Central memory CD4-positive, alpha-beta T cell (primary cell): ENCODE data around the gene FAM171A2.
"Not testable (repeated sequence)": the region's sequence is repeated elsewhere in the genome, so short reads cannot be mapped to it uniquely, and the experiment has no call there.

Experiments
- DNase-seq: peaks from one replicate; pipeline ENCODE4 v3.0.0; 2022

The FAM171A2 gene

DNA sequence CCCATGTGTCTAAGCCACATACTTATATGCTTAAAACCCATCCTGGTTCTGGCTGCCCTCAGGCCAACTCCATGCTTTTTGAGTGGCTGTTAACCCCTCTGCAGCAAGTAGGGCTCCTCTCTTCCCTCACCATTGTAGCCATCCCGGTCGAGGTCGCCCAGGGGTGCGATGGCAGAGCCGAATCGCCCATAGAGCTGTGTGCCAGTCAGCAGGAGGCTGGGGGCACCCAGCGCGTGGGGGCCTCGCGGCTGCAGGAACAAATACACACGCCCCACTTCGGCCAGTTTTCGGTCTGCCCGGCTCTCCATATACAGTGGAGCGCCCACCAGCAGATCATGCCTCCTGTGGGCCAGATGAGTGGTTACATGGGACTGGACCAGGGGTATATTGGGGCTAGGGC lies 19.7 kb upstream of the FAM171A2 start:
- no peak for DNase-seq

DNA sequence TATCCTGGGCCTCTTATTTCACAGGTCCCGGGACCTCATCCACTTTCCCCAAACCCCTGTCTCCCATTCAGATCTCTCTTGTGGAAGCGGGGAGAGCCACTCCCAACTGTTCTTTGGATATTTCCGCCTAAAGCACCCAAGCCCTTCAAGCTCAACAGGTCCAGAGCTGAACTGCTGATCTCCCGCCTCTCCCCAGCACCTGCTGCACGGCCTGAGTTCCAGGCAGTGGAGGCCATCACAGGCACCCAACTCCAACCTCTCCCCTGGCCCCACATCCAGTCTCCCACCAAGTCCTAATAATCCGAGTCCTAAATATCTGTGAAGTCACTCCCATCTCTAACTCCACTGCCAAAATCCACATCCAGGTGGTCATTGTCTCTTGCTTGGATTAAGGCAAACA lies 19.3 kb upstream of the FAM171A2 start:
- DNase-seq = no peak

DNA sequence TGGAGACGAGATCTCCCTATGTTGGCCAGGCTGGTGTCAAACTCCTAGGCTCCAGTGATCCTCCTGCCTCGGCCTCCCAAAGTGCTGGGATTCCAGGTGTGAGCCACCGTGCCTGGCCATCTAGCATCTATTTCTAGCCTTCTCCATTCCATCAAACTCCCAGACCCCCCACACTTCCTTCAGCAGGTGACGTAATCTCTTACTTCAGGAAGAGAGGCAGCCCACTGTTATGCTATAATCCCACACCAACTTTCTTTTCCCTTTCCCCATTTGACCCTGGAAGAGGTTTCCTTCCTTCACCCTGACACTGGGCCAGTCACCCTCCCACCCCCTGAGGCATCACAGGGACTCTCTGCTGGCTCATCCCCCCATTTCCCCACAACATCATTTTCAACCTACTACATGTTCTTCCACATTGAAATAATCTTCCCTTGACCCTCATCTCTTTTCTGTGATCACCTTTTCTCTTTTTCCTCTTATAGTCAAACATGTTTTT lies 18.2 kb upstream of the FAM171A2 start:
- DNase-seq = no peak

DNA sequence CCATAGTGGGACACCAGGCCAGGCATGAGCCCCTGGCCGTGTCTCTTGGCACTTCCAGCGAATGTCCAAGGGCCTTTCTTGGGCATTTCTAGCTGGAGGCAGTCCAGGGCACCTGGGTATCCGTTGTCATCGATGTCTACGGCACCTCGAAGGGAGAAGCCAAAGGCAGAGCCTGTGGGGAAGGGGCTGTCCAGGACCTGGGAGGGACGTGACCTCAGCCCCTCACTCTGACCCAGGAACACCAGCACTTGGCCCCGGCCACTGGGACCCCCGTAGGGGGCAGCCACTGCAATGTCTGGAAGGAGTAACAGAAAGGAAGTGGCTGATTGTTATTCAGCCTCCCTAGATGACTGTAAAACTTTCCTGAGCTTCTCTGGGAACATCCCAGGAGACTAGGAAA lies 17.1 kb upstream of the FAM171A2 start:
- DNase-seq = no peak

DNA sequence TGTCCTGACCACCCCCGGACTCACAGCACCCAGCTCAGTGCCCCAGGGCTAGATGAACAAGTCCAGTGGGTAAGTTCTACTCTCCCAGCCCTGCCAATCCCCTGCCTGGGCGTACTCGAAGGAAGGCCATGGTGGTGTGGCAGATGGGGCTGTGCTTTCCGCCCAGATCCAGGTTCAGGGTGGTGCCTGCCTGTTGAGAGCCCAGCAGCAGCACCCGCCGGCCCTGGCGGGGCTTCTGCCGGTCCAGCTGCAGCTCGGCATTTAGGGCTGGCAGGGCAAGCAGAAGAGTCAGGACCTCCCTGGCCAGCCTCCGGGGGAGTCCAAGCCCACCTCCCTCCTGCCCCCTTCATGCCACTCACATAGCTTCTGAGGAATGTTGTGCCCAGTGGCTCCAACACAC lies 16.2 kb upstream of the FAM171A2 start:
- no peak for DNase-seq

DNA sequence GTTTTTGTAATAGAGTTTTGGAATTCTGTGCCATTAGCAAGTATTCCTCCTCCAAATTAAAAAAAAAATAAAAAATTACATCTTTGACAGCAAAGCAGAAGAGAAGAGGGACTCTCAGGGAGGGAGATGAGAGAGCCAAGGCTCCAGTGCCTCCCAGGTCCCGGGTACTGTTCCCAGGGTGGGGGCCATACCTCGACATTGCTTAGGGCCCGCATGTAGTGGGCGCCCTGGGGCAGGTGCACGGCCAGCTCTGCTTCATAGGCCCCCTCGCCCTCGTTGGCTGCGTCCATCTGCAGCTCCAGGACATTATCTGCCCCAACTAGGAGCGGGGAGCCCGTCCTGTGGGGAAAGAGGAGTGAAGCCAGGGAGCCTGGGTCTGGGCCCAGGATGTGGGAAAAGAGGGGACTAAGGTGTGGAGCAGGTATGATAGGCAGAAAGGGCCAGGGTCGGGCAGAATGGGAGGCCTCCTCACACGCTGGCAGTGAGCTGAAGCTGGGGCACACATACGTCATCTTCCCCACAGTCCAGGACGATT lies 14.6 kb upstream of the FAM171A2 start:
- no peak for DNase-seq

DNA sequence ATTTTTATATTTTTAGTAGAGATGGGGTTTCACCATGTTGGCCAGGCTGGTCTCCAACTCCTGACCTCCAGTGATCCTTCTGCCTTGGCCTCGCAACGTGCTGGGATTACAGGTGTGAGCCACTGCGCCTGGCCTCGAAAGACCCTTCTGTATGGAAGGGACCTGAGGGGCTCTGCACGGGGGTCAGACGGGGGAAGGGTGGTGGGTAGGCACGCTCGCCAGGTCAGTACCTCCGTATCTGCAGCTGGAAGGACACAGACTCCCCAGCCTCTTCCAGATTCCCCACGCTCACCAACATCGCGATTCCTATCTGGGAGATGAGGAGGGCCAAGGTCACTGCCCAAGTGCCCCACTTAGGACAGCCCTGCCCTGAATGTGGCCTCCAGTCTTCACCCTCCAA lies 13.1 kb upstream of the FAM171A2 start:
- no peak for DNase-seq

DNA sequence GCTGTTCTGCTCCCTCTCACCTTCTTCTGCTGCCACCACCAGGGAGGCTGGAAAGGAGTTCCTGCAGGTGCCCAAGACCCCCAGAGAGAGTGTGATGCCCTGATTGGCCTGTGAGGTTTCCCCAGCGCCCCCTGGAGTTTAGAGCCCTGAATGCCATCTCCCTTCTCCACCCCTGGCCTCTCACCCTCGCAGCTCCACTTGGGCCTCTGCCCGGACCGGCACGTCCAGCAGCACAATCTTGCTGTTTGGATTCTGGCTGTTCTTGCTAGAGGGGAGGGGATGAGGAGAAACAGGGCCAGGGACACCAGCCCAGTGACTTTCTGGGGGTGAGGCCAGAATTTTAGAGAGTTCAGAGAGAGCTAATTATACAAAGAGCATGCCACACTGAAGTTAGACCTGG lies 12.5 kb upstream of the FAM171A2 start:
- DNase-seq = no peak

DNA sequence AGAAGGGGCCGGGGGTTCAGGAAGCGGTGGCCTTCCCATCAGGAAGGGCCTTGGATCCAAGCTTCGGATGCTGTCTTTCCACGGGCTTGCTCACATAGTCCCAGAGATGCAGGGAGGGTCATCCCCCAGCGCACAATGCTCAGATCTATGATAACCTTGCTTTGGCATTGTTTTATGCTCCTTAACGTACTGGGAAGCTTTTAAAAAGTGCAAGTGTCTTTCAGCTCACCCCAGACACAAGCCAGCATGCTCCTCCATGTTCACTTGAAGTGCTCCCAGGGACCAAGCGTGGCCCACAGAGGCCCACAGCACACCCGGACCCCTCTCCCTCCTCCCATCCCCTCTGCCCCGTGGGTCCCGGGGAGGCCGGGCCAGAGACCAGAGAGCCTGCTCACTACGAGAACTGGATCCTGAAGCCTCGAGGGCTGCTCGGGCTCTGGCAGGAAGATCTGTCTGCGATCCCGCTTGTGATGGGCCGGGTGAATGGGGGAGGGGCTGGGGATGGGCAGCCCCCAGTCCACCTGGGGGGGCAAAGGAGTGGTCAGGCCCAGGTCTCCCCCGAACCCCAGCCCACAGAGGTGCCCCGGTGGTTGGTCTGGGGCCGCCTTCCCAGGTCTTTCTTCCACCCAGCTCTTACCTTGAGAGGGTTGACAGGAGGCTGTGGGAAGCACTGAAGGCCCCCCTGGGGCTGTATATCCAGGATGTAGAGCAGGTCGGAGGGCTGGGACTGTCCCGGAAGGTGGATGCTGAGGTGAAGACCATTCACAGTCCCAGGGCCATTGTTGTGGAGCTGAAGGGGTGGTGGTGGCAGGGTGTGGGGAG lies 11.8 kb upstream of the FAM171A2 start:
- no peak for DNase-seq

DNA sequence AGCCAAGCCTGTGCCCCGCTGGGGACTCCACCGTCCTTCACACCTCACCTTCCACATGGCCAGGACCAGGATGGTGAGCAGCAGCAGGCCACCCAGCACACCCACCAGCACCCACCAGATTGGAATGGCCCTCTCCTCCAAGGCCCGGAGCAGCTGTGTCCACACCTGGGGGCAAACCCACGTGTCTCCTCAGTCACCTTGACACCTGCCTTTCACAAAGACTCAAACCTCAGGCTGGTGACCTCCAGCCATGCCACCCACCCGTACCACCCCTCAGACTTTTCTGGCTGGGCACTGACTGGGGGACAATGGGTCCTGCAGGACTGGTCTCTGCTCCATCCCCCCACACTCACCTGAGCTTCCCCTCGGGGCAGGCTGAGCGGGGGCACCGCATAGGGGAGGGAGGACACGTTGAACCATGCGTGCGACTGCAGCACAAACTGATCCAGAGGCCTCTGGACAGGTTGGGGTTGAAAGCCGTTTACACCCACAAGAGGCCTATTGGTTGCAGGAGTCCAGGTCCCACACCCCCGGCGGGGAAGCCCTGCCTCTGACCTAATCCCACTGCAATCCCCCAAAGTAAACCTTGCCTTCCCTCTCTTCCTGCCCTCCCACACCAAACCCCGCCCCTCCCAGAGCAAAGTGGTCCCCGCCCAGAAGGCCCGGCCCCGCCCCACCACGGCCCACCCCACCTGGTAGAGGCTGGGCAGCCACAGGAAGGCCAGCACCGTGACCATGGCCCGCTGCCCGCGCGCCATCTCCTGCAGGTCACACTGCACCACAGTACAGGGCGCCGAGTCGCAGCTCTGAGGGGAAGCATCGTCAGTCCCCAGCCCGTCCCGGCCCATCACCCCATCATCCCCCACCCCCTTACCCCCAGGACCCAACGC lies 10.9 kb upstream of the FAM171A2 start:
- no peak for DNase-seq

DNA sequence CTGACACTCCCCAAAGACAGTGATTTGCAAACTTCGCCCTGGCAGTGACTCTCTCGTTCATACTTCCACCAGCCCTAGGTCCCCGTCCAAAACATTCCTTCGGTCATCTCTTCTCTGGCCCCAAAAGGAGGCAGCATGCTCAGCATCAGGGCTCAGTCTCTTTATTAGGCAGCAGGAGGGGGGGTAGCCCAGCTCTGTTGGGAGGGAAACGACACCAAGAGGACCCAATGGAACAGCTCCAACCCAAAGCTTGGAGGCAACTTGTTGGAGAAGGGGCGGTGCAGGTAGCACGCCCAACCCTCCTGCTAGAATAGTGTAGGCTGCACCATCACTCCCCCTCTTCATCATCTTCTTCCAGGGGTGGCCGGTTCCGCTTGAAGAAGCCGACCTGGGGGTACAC lies 8.4 kb upstream of the FAM171A2 start:
- no peak for DNase-seq

DNA sequence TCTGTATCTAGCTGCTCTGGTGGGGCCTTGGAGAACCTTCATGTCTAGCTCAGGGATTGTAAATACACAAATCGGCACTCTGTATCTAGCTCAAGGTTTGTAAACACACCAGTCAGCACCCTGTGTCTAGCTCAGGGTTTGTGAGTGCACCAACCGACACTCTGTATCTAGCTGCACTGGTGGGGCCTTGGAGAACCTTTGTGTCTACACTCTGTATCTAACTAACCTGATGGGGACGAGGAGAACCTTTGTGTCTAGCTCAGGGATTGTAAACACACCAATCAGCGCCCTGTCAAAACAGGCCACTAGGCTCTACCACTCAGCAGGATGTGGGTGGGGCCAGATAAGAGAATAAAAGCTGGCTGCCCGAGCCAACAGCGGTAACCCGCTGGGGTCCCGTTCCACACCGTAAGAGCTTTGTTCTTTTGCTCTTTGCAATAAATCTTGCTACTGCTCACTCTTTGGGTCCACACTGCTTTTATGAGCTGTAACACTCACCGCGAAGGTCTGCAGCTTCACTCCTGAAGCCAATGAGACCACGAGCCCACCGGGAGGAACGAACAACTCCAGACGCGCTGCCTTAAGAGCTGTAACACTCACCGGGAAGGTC lies 5.9 kb upstream of the FAM171A2 start:
- not testable (repeated sequence) for DNase-seq

DNA sequence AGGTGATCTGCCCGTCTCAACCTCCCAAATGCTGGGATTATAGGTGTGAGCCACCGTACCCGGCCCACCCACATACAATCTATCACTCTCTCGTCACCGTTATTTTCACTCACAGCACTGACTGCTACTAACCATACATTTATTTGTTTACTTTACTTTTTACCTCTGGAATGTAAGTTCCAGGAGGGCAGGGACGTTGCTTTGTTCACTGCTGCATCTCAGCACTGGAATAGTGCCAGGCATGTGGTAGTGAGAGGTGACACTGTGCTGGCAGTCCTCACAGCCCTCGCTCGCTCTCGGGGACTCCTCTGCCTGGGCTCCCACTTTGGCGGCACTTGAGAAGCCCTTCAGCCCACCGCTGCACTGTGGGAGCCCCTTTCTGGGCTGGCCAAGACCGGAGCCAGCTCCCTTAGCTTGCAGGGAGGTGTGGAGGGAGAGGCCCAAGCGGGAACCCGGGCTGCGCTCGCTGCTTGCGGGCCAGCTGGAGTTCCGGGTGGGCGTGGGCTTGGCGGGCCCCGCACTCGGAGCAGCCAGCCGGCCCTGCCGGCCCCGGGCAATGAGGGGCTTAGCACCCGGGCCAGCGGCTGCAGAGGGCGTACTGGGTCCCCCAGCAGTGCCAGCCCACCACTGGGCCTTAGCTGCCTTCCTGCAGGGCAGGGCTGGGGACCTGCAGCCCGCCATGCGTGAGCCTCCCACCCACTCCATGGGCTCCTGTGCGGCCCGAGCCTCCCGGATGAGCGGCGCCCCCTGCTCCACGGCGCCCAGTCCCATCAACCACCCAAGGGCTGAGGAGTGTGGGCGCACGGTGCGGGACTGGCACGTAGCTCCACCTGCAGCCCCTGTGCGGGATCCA lies 5.0 kb upstream of the FAM171A2 start:
- not testable (repeated sequence) for DNase-seq

DNA sequence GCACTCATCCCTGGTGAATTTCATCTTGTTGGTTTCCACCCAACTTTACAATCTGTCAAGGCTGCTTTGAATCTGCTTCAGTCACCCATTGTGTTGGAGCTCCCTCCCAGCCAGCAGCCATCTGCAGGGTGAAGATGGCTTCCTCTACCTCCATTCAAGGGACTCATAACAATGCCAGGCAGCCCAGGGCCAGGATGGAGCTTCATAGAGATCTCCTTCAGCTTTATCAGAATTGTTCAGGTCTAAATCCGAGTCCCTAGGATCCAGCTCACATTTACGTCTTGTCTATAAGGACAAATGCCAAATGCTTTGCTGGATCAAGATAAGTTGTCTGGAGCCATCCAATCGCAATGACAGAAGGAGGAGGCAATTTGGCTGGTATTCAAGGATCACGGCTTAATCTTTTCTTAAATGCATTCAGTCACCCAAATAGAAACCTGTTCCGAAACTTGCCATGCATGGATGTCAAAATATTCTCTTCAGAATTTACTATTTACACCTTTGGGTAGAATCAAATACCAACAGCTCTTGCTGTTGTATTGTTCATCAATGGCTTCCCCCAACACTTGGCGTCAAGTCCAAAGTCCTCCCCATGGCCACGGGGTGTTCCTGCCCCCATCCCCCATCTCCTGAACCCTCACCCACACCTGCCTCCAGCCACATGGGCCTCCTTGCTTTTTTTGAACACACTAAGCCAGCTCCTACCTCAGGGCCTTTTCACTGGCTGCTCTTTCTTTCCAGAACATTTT lies 3.8 kb upstream of the FAM171A2 start:
- no peak for DNase-seq

DNA sequence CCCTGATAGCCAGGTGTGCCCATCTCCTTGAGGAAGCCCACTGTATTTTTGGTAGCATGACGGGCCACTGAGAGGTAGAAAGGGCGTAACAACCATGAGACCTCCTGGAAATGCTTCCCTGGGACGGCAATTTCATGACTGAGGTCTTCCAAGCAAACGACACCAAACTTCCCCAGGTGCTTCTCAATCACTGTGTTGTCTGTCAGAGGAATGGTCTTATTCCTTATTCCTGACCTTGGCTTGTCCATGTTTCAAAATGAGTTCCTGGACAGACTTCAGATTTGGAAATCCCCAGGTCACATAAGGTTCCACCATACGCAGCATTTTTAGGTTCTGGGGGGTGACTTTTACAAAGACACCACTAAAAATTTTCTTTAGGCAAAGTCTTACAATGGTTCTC lies 1.4 kb upstream of the FAM171A2 start:
- DNase-seq = not testable (repeated sequence)

DNA sequence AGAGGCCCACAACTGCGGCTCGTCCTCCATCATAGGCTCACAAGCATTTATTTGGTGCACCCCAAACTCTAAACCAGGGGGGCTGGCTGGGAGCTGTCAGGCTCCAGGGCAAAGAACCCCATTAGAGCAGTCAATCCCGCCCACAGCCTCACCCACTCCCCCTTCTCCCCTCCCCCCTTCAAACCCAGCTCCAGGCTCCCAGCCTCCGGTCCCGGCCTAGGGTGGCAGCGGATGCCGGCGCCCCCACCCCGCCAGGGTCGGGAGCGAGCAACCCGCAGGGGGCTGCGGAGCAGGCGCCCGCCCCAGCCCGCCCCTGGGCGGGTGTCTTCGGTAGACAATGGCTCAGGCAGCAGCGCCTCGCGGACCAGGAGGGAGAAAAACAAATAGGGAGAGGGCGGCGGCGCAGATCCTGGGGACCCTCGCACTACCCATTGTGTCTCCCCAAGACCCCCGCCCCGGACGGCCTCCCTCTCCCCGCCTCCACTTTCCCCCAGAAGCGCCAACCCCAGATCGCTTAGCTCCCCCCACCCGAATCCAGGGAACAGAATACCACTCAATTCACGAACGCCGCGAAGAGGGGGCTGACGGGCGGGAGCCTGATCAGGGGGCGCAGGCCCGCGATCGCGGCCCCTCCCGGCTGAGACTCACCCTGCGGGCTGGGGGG lies 572 bp downstream of the FAM171A2 start:
- no peak for DNase-seq

DNA sequence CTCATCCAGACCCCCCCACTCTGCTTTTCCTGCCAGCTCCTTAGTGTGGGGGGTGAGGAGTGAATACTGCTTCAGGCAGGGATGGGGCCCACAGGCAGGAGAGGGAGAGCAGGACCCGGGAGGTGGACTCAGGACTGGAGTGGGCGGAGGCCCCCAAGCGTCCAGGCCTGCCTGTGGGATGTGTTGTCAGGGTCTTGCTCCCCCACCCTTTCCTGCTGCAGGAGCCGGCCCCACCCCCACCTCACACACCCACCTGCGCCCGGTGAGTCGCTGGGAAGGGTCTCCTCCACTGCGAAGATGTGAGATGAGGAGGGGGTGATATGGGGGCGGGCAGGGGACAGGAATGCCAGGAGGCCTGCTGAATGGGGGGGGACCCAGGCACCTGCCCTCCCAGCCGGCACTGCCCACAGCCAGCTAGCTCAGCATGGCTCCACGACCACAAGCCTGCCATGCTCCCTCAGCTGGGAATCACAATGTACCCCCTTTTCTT lies 1.1 kb downstream of the FAM171A2 start:
- no peak for DNase-seq

DNA sequence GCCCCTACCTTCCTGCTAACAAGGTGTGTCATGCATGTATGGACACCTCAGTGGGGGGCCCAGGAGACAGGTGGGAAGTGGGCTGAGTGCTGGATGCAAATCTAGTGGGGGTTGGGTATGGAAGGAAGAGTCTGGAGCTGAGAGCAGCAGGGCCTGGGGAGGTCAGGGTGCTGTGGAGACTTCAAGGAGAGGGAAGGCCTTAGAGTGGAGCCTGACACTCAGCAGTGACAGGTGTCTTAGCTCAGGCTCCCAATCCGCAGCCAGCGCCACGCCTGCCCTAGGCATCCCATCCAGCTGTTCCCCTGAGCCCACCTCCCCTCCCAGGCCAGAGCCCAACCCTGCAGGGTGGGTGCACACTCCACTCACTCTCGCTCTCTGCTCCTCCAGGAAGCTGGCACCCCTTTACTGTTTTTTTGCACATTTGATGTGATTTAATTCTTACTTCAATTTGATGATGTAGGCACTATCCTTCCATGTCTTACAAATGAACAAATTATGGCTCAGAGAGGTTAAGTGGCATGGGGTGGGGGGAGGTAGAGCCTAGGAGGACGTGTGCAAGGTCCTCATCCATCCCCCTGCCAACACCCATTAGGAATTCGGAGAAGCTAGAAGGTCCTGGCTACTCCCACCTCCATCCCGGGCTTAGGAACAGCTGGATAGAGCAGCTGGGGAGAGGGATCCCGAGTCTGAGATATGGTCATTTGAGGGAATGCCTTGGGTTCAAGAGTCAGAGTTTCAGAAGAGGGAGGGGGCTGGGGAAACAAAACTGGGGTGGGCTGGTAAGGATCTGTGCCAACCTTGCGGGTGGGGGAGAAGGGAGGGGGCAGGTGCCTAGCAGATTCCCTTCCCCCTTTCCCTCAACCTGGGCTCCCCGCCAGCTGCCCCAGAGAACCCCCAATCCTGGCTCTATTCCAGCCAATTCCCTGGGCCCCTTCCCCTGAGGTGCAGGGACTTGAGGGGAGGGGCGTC lies 2.1 kb downstream of the FAM171A2 start:
- no peak for DNase-seq

DNA sequence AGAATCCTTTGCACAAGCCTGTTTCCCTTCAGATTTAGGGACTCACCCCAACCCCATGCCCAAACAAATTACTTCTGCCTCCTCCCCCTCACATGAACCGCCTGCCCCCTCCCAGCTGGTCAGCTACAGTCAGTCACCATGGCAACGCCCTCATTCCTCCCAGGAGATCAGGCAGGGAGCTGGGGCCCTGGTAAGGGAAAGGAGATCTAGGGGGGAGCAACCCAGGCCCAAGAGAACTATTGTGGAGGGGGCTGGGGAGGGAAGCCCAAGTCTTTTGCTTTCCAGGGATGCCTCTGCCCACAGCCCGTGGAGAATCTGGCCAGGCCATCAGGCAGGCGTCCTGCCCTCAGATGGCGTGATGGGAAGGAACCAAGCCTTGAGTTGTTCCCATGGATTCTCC lies 2.8 kb downstream of the FAM171A2 start:
- no peak for DNase-seq
